Thymus (tissue), 11 donors: ENCODE results near the gene SEMA3B. TPM values are rescaled to one million over a fixed set of nuclear protein-coding genes. Genes with fewer than 3 reads are reported as not detected.

Experiments used
- DNase-seq, 9 donors: peaks; one replicate each; pipeline ENCODE4 v3.0.0-alpha.2; 2013; ENCODE audit warnings: low spot score in 9 of 9, low read depth in 6 of 9, missing footprints in 1 of 9
- H3K27ac ChIP-seq, 2 donors: one replicate each; pipeline ENCODE4 v1.5.1; 2013; ENCODE audit warnings: control low read depth in 1 of 2, low read depth in 1 of 2, low read length in 1 of 2, mild to moderate bottlenecking in 1 of 2, moderate library complexity in 1 of 2
- H3K27me3 ChIP-seq, 2 donors: one replicate each; pipeline ENCODE4 v1.5.1; 2013; ENCODE audit warnings: low read length in 1 of 2; ENCODE audit not compliant: control insufficient read depth in 2 of 2, insufficient read depth in 1 of 2
- H3K36me3 ChIP-seq, 2 donors: one replicate each; pipeline ENCODE4 v1.5.1; 2013; ENCODE audit warnings: low read length in 1 of 2, mild to moderate bottlenecking in 1 of 2, moderate library complexity in 1 of 2; ENCODE audit not compliant: control insufficient read depth in 2 of 2, insufficient read depth in 2 of 2
- H3K4me1 ChIP-seq, 2 donors: one replicate each; pipeline ENCODE4 v1.5.1; 2013; ENCODE audit warnings: low read length in 2 of 2; ENCODE audit not compliant: control insufficient read depth in 2 of 2, insufficient read depth in 2 of 2
- H3K4me3 ChIP-seq, 2 donors: one replicate each; pipeline ENCODE4 v1.5.1; 2013; ENCODE audit warnings: low read length in 2 of 2, control low read depth in 1 of 2, mild to moderate bottlenecking in 1 of 2
- H3K9me3 ChIP-seq, 2 donors: one replicate each; pipeline ENCODE4 v1.5.1; 2013; ENCODE audit warnings: low read length in 1 of 2, mild to moderate bottlenecking in 1 of 2; ENCODE audit not compliant: control insufficient read depth in 2 of 2, insufficient read depth in 1 of 2
- WGBS: extraction: QIAGEN DNeasy Blood & Tissue Kit; methylation state at CpG from one replicate; pipeline ENCODE4 v1.1.7; 2013; 5-methylcytosine and 5-hydroxymethylcytosine counted together
- polyA plus RNA-seq: library from polyadenylated mRNA; stranded (reverse); fragments of 200-250 nt; gene quantifications from one replicate; pipeline ENCODE4 v1.2.3, GENCODE V29; 2013
- total RNA-seq: library from RNA; stranded (reverse); fragments of 120-200 nt; gene quantifications from one replicate; pipeline ENCODE4 v1.2.4, GENCODE V29; 2013
- donor health status: healthy.

SEMA3B gene
- total and polyA plus RNA-seq, 2 donors: 0.66 to 4.8 TPM

GRCh38 chr3:50235716-50236483 lies 33.0 kb upstream of the SEMA3B start, which contains the start of gene GNAI2:
Gene GNAI2, plus strand, starts transcription at chr3:50236204. Its CDS starts 132 bp downstream, at chr3:50236336.
- Histone ChIP-seq H3K4me3 (peak within 1 kb of the TSS; percentile 93 to 99), H3K9me3 (peaks cover 0 to 3% of the 10 kb centered on the region in 2 donors), H3K27me3 (no peaks in the 10 kb centered on the region), H3K36me3 (peaks cover 10 to 20% of the 10 kb centered on the region in 2 donors), H3K4me1 (peaks cover 20 to 46% of the 10 kb centered on the region in 2 donors), H3K27ac (peak within 1 kb of the TSS; percentile 92 to 97)
- peak; percentile 87 to 99 (median 97) for DNase-seq
- under 1% methylated on average over 75 of the region's 75 CpGs for WGBS

GRCh38 chr3:50236484-50237132 lies 32.3 kb upstream of the SEMA3B start:
- H3K27ac ChIP-seq: peak overlapping the region; percentile 92 to 97
- H3K9me3 ChIP-seq: peaks cover 0 to 3% of the 10 kb centered on the region in 2 donors
- peak overlapping the region; percentile 93 to 99 for H3K4me3 ChIP-seq
- H3K36me3 ChIP-seq: peaks cover 14 to 27% of the 10 kb centered on the region in 2 donors
- peak in 1 of 9 donors; percentile 18 for DNase-seq
- peaks cover 27 to 53% of the 10 kb centered on the region in 2 donors for H3K4me1 ChIP-seq
- H3K27me3 ChIP-seq: no peaks in the 10 kb centered on the region
- under 1% methylated on average over 13 of the region's 13 CpGs for WGBS

GRCh38 chr3:50237133-50237651 lies 31.8 kb upstream of the SEMA3B start:
- DNase-seq: peak in 3 of 9 donors; percentile 26 to 66 (median 41)
- Histone ChIP-seq H3K27me3 (no peaks in the 10 kb centered on the region), H3K36me3 (peaks cover 14 to 32% of the 10 kb centered on the region in 2 donors), H3K9me3 (peaks cover 0 to 3% of the 10 kb centered on the region in 2 donors), H3K4me3 (peak overlapping the region; percentile 93 to 99), H3K4me1 (peaks cover 33 to 59% of the 10 kb centered on the region in 2 donors), H3K27ac (peak overlapping the region; percentile 92 to 97)
- 2% methylated on average over 7 of the region's 7 CpGs for WGBS

- H3K4me1 ChIP-seq: peaks cover 36 to 66% of the 10 kb centered on the region in 2 donors
- peaks cover 16 to 36% of the 10 kb centered on the region in 2 donors for H3K36me3 ChIP-seq
- peak overlapping the region; percentile 92 to 97 for H3K27ac ChIP-seq
- peaks cover 0 to 3% of the 10 kb centered on the region in 2 donors for H3K9me3 ChIP-seq
- peak in 6 of 9 donors; percentile 71 to 94 (median 84) for DNase-seq
- WGBS: 2% methylated on average over 31 of the region's 31 CpGs
- H3K27me3 ChIP-seq: no peaks in the 10 kb centered on the region
- peak overlapping the region; percentile 93 to 99 for H3K4me3 ChIP-seq
Measured at GRCh38 chr3:50237754-50238548, 31.0 kb upstream of the SEMA3B start.

- DNase-seq: no peak
- Histone ChIP-seq H3K27ac (peak overlapping the region; percentile 92 to 97), H3K36me3 (peaks cover 22 to 42% of the 10 kb centered on the region in 2 donors), H3K4me3 (peak overlapping the region; percentile 93 to 99), H3K9me3 (peaks cover 0 to 3% of the 10 kb centered on the region in 2 donors), H3K4me1 (peaks cover 36 to 70% of the 10 kb centered on the region in 2 donors), H3K27me3 (no peaks in the 10 kb centered on the region)
- 85% methylated on average over 7 of the region's 7 CpGs for WGBS
Measured at GRCh38 chr3:50238549-50239026, 30.4 kb upstream of the SEMA3B start.

- Histone ChIP-seq H3K9me3 (peaks cover 0 to 3% of the 10 kb centered on the region in 2 donors), H3K4me3 (no peak overlapping the region), H3K4me1 (peaks cover 36 to 77% of the 10 kb centered on the region in 2 donors), H3K36me3 (peaks cover 24 to 47% of the 10 kb centered on the region in 2 donors), H3K27ac (no peak overlapping the region), H3K27me3 (no peaks in the 10 kb centered on the region)
- WGBS: 86% methylated on average over 4 of the region's 4 CpGs
- DNase-seq: no peak
Measured at GRCh38 chr3:50239649-50240048, 29.3 kb upstream of the SEMA3B start.

GRCh38 chr3:50241163-50241562 lies 27.8 kb upstream of the SEMA3B start:
- H3K27ac ChIP-seq: peak overlapping the region; percentile 20 to 57
- DNase-seq: no peak
- peaks cover 24 to 48% of the 10 kb centered on the region in 2 donors for H3K36me3 ChIP-seq
- 86% methylated on average over 4 of the region's 4 CpGs for WGBS
- no peak overlapping the region for H3K4me3 ChIP-seq
- H3K4me1 ChIP-seq: peaks cover 34 to 79% of the 10 kb centered on the region in 2 donors
- peaks cover 0 to 3% of the 10 kb centered on the region in 2 donors for H3K9me3 ChIP-seq
- no peaks in the 10 kb centered on the region for H3K27me3 ChIP-seq

- H3K27ac ChIP-seq: peak overlapping the region; percentile 55 to 57
- 67% methylated on average over 7 of the region's 7 CpGs for WGBS
- no peak for DNase-seq
- peaks cover 24 to 48% of the 10 kb centered on the region in 2 donors for H3K36me3 ChIP-seq
- H3K4me1 ChIP-seq: peaks cover 39 to 86% of the 10 kb centered on the region in 2 donors
- H3K27me3 ChIP-seq: no peaks in the 10 kb centered on the region
- H3K4me3 ChIP-seq: no peak overlapping the region
- H3K9me3 ChIP-seq: peaks cover 0 to 3% of the 10 kb centered on the region in 2 donors
Measured at GRCh38 chr3:50241713-50242380, 27.1 kb upstream of the SEMA3B start.
